ENCODE measurements around the gene PCF11.
"Not testable (repeated sequence)": the region's sequence is repeated elsewhere in the genome, so short reads cannot be mapped to it uniquely, and the experiment has no call there.

- TF ChIP-seq CTCF, POLR2A (IDR thresholded peaks at IDR 0.05): not testable (repeated sequence)
Measured at GRCh38 chr11:83133266-83133665, 23.7 kb upstream of the PCF11 start.

Data from uterus (tissue), 2 donors.